Chondrocyte (in vitro differentiated cells): Measurements from ENCODE around the gene ELMO1. TPM values are rescaled to one million over a fixed set of nuclear protein-coding genes. Genes with fewer than 3 reads are reported as not detected.

ENCODE experiments used
- DNase-seq: peaks from one replicate; pipeline ENCODE4 v3.0.0; 2021; ENCODE audit warnings: mixed read lengths, low spot score
- H3K27ac Mint-ChIP-seq: one replicate; pipeline ENCODE4 v1.8.0; 2021; ENCODE audit warnings: mild to moderate bottlenecking, moderate library complexity, mixed read lengths; ENCODE audit not compliant: unreplicated experiment
- H3K27me3 Mint-ChIP-seq: 2 replicates; pipeline ENCODE4 v1.8.0; 2021; ENCODE audit warnings: low read depth, mixed read lengths
- H3K36me3 Mint-ChIP-seq: 2 replicates; pipeline ENCODE4 v1.8.0; 2021; ENCODE audit warnings: low read depth, mixed read lengths
- H3K4me1 Mint-ChIP-seq: 2 replicates; pipeline ENCODE4 v1.8.0; 2021; ENCODE audit warnings: low read depth, mild to moderate bottlenecking, mixed read lengths
- H3K4me3 Mint-ChIP-seq: one replicate; pipeline ENCODE4 v1.8.0; 2021; ENCODE audit warnings: mild to moderate bottlenecking, moderate library complexity, mixed read lengths; ENCODE audit not compliant: unreplicated experiment
- H3K9me3 Mint-ChIP-seq: 2 replicates; pipeline ENCODE4 v1.8.0; 2021; ENCODE audit warnings: low read depth, mixed read lengths
- CTCF ChIP-seq: fragments of 200-600 bp; sonication (generic); IDR thresholded peaks from 2 replicates; pipeline ENCODE4 v1.5.0; 2021; ENCODE audit warnings: antibody characterized with exemption, mild to moderate bottlenecking, moderate library complexity
- total RNA-seq: library from RNA; stranded (reverse); gene quantifications from 3 replicates; pipeline ENCODE4 v1.2.1, GENCODE V29; 2021

ELMO1 gene
- total RNA-seq, 1 donor from 2014 or later = 0.42 TPM

GRCh38 chr7:37443627-37444026, 5.0 kb downstream of the ELMO1 start:
- TF ChIP-seq CTCF = no peak
- Mint-ChIP-seq H3K27ac (no peak overlapping the region), H3K27me3 (peaks cover 25% of the 10 kb centered on the region), H3K36me3 (no peaks in the 10 kb centered on the region), H3K4me1 (peaks cover 4% of the 10 kb centered on the region), H3K9me3 (no peaks in the 10 kb centered on the region), H3K4me3 (no peak overlapping the region)
- DNase-seq = no peak

- Mint-ChIP-seq H3K27me3 (peaks cover 22% of the 10 kb centered on the region), H3K4me1 (no peaks in the 10 kb centered on the region), H3K9me3 (no peaks in the 10 kb centered on the region), H3K27ac (no peak overlapping the region), H3K4me3 (no peak overlapping the region), H3K36me3 (no peaks in the 10 kb centered on the region)
- no peak for DNase-seq
- no peak for TF ChIP-seq CTCF
Observed at GRCh38 chr7:37442268-37442667, 6.4 kb downstream of the ELMO1 start.

- Mint-ChIP-seq H3K4me1 (no peaks in the 10 kb centered on the region), H3K27ac (no peak overlapping the region), H3K27me3 (peaks cover 22% of the 10 kb centered on the region), H3K9me3 (no peaks in the 10 kb centered on the region), H3K4me3 (no peak overlapping the region), H3K36me3 (no peaks in the 10 kb centered on the region)
- no peak for DNase-seq
- no peak for TF ChIP-seq CTCF
Observed at GRCh38 chr7:37441816-37442215, 6.8 kb downstream of the ELMO1 start.

GRCh38 chr7:37441386-37441760, 7.3 kb downstream of the ELMO1 start:
- Mint-ChIP-seq H3K36me3 (no peaks in the 10 kb centered on the region), H3K9me3 (no peaks in the 10 kb centered on the region), H3K4me1 (no peaks in the 10 kb centered on the region), H3K27ac (no peak overlapping the region), H3K4me3 (no peak overlapping the region), H3K27me3 (peaks cover 18% of the 10 kb centered on the region)
- TF ChIP-seq CTCF = no peak
- no peak for DNase-seq

- Mint-ChIP-seq H3K9me3 (no peaks in the 10 kb centered on the region), H3K27me3 (peaks cover 17% of the 10 kb centered on the region), H3K4me3 (no peak overlapping the region), H3K36me3 (no peaks in the 10 kb centered on the region), H3K27ac (no peak overlapping the region), H3K4me1 (no peaks in the 10 kb centered on the region)
- no peak for DNase-seq
- no peak for TF ChIP-seq CTCF
Observed at GRCh38 chr7:37440738-37441385, 7.8 kb downstream of the ELMO1 start.
